ENCODE results near the gene SNX30.

DNA sequence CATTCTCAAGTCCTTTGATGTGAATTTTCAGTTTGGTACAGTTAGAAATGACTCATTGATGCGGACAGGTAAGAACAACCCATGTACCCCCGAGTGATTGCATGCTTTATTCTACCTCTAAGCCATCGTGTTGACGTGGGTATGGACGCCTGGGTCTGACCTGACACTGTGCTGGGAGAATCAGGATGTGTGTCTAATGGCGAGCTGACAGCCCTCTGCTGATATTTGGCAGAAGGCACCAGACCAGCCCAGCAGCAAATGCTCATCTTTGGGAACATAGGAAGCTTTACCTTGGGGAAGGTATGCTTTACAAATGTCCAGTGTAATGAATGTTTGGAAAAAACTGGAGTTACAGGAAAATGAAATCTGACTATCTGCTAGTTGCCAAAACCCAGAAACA lies 120.0 kb downstream of the SNX30 start:
- TF ChIP-seq, protein P1, sequence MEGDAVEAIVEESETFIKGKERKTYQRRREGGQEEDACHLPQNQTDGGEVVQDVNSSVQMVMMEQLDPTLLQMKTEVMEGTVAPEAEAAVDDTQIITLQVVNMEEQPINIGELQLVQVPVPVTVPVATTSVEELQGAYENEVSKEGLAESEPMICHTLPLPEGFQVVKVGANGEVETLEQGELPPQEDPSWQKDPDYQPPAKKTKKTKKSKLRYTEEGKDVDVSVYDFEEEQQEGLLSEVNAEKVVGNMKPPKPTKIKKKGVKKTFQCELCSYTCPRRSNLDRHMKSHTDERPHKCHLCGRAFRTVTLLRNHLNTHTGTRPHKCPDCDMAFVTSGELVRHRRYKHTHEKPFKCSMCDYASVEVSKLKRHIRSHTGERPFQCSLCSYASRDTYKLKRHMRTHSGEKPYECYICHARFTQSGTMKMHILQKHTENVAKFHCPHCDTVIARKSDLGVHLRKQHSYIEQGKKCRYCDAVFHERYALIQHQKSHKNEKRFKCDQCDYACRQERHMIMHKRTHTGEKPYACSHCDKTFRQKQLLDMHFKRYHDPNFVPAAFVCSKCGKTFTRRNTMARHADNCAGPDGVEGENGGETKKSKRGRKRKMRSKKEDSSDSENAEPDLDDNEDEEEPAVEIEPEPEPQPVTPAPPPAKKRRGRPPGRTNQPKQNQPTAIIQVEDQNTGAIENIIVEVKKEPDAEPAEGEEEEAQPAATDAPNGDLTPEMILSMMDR (IDR thresholded peaks at IDR 0.05) = no peak
- no peak for TF ChIP-seq ZFX (IDR thresholded peaks at IDR 0.05; ENCODE audit: borderline replicate concordance)
